HG03095 (cell line): Measurements from ENCODE around the gene GFOD1.

Experiments used
- ATAC-seq: cut with Tn5 transposase; IDR thresholded peaks from one replicate; pipeline ENCODE4 v1.9.1; 2021; ENCODE audit warnings: moderate library complexity; ENCODE audit not compliant: unreplicated experiment

GFOD1 gene

DNA sequence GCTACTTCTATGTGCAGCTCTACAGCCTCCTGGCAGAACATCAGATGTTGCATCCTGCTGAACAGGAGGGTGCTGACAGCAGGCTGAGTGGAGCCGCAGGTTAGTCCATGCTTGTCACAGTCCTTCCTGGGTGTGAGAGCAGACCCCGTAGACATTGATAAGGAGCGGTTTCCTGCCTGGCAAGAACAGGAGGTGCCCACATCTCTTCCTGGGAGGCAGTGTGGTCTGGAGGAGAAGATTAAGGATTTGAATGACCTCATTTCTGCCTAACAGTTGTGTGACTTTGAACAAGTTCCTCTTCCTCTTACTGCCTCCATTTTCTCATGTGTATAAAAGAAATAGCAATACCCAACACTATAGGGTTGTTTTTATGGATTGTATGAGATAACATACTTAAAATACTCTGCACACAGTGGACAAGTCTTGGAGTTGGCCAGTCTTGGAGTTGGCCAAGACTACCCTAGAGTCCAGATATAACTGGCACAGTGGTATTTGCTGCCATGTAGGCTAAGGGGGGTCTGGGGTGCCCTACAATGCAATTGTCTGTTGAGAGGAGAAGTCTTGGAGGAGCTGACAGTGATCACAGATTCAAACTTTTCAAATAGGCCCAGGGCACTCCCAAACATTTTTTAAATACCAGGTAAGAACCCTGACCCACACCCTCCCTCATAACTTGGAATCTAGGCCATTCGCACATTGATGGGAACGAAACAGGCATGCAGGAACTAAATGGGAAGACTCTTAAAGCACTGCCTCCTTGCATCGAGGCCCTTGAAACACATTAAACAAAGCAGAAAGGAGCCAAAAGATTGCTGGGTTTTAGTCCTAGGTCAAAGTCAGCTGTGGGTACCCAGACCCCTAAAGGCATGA is 126.5 kb downstream of the GFOD1 start:
- no peak for ATAC-seq

DNA sequence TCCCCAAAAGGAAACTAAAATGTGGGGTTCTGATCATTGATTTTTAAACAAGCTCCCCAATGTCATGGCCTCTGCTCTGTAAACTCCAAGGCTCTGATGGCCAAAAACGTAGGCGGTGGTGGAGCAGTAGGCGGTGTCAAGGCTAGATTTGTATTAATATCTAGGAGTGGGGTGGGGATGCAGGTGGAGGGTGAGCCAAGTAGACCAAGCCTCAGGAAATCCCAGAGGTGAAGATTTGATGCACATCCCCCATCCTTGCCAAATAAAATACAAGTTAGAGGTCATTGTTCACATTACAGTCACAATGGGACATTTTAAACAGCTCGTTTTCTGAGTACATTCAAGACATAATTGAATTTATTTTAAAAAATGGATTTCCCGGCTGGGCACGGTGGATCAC is 128.1 kb downstream of the GFOD1 start:
- no peak for ATAC-seq

DNA sequence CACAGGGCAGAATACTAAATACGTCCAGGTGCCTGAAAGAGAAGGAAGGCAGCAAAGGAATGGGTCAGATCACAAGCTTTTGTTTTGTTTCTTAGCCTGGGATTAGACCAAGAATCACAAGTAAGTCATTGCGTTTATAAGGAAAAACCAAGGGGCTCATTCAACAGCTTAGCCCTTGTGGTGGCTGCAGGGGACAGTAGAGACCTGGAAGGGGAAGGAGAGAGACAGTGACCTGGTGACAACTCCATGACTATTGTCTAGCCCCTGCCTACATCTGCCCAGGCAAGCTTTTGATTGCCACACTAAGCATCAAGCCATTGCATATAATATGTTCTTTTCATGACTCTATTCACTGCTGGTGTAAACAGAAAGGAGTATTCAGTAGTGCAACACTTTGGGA is 128.9 kb downstream of the GFOD1 start:
- ATAC-seq: no peak

DNA sequence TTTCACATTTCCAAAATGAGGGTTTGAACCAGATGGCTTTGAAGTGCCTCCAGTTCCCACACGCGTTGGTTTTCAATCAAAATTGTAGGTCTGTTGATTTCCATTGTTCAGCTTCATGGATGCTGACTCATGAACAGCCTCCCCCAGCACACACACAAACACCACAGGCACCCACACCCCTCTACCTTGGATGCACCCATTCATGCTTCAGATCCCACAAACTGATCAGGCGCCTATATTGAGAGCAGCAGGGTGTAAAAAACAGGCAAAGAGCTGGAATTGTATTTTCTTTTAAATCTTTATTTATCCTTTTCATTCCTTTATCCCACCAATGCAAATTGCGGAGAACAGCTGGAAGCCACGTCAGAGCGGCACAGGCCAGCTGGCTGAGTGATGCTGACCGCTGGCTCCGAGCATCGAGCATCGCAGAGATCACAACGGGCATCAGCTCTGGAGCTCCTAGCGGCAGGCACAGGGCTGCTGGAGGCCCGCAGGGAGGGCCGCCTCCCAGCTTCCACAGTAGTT is 129.8 kb downstream of the GFOD1 start:
- ATAC-seq: no peak

DNA sequence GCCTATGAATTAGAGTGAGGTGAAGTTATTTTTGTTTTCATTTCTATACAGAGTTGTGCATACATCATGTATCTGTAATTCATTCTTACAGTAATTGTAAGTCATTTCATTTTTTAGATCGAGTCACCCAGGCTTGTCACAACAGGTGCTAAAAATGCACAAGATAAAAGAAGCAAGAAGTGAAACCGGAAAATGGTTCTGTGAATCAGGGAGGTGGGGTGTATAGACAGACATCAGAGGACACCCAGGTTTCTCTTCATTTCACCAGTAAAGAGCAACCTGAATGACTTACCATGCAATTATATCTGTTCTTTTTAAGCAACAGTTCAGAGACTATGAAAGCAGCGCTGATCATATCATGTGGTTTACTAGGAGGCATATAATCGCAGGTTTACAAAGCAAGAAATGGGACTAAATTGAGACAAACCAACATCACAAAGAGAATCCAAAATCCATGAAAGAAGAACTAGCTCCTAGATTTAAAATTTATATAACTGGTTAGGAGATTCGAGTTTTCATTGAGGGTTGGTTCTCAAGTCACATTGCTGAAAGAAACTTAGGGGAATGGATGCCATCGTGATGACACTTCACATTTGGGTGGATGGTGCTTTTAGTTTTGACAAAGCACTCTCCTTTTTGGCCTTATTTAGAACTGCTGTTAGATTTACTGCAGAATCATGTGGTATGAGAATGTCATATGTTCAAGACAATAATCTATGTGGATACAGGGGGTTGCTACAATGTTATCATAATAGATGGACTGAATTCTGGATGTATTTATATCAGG is 131.2 kb downstream of the GFOD1 start:
- peak; percentile 86 for ATAC-seq

DNA sequence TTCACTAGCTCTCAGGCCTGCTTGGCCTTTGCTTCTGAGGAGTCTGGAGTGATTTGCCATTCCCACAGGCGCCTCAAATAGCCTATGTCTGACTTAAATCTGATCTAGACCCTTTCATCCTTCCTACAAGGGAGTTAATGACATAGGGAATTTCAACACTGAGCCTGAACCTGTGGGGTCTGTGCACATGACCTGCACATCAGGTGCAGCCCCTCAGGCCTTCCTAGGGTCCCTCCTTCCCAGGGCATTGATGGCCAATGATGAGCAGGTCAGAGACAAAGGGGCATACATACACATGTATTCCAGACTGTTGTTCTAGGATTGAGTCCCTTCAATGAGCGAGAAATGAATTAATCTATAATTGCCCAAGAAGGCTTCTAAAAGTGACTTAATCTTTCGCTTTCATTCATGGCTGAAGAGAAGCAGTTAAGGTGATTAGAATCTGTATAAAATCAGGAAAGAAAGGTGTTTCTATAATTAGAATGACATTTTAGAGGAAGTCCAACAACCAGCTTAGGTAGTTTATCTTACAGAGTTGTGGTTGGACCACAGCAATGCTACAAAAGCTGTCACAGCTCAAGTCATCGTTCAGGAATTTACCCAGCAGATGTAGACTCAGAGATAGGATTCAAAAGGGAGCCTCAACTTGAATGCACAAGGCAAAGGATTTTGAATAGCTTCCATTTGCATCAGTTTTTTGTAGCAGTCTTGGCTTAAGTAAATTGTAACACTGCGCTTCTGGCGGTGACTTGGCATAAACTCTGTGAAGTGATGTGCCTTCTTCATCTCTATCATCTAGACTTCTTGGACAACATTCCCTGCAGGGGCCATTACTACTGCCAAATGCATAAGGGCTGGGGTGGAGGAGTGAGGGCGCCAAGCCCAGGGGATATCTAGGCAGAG is 132.1 kb downstream of the GFOD1 start:
- ATAC-seq: peak; percentile 33

DNA sequence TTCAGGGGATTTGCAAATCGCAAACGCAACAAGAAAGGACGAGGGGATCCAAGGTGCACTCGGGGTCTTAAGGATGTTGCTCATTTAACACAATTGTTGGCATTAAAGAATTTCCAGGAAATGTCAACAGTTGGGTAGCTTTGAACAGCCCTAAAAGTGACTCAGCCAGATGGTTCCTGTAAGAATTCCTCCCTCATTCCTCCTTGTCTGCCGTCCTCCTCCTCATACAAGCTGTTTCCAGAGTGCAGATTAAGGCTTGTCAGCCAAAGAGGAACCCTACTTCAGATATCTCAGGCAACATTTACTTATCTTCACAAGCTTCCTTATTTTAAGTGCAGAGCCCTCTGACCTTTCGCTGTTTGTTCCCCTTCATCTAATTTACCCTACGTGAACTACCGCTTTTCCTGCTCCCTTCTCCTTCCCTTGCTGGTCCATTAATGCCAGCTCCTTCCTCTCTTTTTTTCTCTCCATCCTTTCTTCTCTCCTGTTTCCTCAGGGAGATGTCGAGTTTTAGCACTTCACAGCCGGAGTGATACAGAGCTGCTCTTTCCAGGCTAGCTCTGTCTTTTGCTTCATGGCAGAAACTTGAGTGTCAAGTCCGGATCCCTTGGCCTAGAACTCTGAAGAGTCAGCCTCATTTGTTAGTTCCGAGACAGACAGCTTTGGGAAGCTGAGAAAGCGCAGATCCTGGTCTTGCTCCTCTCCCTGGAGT is 132.9 kb downstream of the GFOD1 start:
- no peak for ATAC-seq

DNA sequence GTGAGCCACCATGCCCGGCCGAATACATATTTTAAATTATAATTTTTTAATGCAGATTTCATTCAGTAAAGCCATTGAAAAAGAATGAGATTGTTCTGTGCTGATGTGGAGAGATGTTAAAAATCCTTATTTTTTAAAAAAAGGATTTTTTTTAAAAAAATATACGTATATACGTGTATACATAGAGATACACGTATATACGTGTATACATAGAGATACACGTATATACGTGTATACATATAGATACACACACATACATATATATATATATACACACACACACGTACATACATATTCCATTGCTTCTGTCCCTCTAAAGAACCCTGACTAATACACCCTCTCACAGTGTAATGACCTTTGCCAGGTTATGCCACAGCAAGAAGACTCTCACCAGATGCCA is 135.2 kb downstream of the GFOD1 start:
- ATAC-seq: no peak

DNA sequence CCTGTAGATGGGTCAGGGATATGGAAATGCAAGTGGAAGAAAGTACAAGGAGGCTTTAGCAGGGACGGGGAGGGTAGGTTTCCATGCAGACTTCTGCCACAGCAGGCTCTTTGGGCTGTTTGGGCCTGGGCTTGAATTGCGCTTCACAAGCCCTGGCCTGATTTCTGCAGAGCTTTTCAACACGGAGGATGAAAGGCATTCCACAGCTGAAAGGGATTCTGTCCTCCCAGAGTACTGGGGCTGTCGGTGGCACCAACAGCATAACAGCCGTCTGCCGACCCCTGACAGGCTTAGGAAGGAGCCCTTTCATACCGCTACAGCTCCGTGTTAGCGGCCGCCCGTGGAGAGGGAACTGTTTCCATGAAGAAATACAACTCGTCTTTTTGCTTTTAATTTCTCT is 136.1 kb downstream of the GFOD1 start:
- ATAC-seq: no peak

DNA sequence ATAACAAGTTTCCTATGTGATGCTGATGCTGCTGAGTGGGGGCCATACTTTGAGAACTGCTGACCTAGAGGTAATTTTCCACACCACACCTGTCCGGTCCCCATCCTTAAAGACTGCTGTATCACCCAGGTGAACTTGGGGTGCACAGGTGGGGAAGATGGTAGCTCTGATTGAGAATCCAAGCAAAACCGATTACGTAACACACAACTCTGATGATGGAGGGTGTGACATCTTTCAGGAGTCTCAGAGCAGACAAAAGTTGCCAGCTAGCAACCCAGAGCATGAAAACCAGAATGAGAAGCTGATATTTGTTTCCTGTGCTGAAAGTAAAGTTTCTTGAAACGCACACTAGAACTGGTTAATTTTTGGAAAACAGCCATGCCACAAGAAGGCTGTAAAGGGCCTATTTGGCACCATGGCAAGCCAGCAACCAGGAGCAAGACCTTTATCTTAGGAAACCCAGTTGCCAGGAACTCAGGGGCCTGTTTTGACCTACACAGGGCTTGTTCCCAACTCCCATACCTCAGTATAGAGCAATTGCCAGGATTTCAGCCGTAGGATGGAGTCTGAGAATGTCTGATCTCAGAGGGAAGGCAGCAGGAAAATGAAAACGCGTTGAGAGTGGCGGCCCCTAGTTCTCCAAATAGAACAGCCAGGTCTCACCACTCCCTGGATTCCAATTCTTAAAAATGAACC is 137.4 kb downstream of the GFOD1 start:
- ATAC-seq: no peak

DNA sequence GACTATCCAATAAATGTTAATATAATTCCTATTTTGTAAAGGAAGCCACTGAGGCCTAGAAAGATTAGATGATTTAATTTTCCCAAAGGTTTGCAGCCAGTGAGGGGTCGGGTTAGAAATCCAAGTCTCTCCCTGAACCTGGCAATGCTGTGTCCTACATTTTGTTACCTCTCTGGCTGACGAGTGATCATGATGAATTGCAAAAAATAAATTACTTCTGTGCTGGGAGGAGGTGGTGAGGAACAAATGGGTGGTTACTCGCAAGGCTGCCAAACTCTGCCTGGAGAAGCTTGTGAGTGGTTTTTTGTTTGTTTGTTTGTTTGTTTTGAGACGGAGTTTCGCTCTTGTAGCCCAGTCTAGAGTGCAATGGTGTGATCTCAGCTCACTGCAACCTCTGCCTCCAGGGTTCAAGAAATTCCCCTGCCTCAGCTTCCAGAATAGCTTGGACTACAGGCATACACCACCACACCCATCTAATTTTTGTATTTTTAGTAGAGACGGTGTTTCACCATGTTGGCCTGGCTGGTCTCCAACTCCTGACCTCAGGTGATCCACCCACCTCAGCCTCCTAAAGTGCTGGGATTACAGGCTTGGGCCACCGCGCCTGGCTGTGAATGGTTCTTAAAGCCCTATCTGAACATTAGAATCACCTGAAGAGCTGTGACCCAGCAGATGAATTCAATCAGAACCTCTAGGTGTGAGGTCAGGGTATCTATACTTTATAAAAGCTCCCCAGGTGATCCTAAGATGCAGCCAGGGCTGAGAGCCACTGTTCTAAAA is 138.9 kb downstream of the GFOD1 start:
- no peak for ATAC-seq

DNA sequence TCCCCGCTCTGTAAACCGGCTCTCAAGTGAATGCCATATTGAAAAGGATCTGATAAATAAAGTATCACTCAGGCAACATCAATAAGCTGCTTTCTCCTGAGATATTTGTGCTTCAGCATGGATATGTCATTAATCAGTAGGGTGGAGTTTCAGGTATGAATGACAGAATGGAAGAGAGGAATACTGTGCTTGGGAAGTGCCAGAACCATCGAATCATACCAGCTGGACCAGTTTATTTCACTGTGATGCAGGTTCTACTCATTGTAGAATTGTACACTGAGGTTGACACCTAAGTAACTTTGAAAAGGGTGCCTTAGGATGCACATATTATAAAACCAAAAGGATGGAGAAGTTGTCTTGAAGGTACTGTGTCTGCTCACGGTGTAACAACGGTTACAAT is 141.2 kb downstream of the GFOD1 start:
- ATAC-seq: no peak

DNA sequence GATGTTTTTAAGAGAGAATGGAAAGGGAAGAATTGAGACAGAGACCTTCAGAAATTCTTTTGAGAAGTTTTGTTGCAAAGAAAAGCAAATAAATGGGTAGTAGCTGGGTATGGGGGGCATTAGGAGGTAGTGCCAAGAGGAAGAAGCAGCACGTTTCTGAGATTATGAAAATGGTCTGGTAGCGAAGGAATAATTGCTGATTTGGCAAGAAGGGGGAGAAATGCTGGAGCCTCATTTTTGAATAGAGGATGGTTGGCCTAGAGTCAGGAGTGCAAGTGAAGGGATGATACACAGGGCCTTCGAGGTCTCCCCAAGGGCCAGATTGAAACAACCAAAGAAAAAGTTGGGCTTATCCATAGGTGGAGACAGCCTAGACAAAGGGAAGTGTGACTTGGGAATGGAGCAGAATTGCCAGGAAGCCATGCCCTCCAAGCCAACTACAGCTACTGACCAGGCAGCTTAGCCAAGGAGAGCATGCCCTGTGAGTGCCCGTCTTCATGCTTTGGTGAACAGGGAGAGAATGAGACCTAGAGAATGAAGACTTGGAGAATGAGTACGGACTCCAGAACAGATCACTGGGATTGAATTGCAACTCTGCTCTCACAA is 144.9 kb downstream of the GFOD1 start:
- no peak for ATAC-seq

DNA sequence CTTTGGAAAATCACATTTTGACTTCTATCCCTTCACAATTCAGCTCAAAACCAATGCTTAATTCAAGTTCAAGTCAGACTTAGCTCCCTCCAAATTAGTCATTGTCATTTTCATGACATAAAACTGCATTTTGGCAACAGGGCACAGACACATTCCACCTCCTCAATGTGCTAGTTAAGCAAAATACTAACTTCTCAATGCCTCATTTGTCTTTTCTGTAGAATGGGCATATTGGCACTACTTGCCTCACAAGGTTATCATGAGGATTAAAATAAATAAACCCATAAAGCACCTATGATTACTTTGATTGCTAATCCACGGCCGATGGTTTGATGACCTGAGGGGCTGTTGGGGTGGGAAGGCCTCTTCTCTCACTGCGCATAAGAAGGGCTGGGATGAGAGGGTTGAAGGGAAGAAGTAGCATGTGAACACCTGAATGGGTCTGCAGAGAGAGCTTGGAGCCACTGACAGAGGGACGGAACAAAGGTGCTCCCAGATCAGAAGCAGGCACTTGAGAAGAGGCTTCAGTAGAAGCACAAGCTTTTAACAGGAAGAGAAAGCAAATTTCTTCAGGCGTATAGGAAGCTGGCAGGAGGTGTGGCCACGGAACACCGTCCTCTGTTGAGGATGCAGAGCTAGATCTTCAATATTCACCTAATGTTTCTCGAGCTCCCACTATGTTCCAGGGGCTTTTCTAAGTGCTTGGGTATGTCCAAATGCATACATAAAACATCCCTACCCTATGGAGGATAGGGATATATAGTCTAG is 147.4 kb downstream of the GFOD1 start:
- ATAC-seq: no peak

DNA sequence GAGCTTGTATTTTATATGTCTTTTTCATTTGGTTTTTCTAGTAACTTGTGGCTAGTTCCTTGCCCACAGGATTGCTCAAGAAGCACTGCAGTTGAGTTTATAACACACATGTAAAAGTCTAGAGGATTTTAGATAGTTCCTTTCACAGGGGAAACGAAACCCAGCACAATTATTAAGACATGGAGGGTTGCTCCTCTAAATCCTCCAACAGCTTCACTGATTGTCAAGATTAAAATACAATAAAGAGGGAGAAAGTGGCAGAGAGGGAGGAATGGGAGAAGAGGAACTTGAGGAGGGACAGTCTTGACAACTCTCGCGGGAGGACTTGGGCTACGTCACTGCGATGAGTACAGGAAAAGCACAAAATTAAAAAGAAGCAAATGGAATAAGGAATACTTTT is 149.4 kb downstream of the GFOD1 start:
- no peak for ATAC-seq

DNA sequence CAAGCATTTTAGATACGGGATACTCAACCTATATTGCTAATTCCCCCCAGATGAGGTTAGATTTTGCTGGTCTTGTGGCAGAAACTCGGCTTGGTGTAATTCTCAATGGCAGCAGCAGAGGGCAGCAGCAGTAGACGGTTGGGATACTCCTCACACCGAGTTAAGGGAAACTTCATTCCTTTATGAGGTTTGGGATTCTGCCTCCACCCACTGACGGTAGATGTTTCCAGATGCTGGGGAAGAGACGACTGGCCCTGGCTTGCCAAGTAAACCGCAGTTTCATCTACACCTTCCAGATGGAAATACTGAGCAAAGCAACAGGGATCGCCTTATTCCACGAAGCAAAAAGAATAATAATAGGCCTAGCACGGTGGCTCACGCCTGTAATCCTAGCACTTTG is 150.8 kb downstream of the GFOD1 start:
- no peak for ATAC-seq

DNA sequence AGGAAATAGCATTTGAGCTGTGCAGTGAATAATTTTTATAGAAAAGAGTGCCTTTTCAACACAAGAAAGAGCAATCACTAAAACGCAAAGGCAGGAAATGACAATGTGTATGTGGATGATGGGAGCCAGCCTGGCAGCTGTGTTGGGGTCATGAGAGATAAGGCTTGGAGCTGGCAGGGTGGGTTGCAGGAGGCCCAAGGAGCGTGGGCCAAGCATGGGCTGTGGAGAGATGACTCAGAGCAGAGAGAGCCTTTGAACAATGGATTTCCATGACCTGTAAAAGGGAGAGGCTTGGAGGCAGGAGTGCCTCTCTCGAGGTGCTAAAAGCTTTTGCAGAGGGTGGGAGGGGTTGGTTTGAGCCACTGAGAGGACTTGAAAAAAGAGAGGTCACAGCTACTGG is 152.4 kb downstream of the GFOD1 start:
- no peak for ATAC-seq

DNA sequence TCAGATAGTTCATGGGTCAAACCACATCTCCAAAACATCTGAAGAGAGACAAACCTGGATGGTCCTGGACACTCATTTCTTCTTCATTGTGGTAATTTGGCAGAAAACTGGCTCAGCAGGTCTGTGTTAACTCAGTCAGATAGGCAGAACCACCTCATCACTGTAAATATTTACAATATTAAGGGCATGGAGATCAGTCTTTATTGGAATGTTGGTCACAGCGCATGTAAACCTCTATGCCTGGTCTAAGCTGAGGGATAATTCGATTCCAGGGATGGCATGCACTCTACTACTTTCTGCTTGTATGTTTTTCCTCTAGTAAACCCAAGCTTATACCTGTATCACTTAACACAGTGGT is 155.1 kb downstream of the GFOD1 start:
- ATAC-seq: no peak
